ENCODE measurements around the gene HPS4.

Gene HPS4

GRCh38 chr22:26433805-26434204, 49.8 kb downstream of the HPS4 start:
- no peak overlapping the region for H3K4me3 ChIP-seq (ENCODE audit: low read depth, low read length)
- DNase-seq (ENCODE audit: low read depth) = no peak
- TF ChIP-seq, protein P1, sequence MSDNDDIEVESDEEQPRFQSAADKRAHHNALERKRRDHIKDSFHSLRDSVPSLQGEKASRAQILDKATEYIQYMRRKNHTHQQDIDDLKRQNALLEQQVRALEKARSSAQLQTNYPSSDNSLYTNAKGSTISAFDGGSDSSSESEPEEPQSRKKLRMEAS (IDR thresholded peaks at IDR 0.05; ENCODE audit: low read depth, low read length) = no peak
- TF ChIP-seq, protein P2, sequence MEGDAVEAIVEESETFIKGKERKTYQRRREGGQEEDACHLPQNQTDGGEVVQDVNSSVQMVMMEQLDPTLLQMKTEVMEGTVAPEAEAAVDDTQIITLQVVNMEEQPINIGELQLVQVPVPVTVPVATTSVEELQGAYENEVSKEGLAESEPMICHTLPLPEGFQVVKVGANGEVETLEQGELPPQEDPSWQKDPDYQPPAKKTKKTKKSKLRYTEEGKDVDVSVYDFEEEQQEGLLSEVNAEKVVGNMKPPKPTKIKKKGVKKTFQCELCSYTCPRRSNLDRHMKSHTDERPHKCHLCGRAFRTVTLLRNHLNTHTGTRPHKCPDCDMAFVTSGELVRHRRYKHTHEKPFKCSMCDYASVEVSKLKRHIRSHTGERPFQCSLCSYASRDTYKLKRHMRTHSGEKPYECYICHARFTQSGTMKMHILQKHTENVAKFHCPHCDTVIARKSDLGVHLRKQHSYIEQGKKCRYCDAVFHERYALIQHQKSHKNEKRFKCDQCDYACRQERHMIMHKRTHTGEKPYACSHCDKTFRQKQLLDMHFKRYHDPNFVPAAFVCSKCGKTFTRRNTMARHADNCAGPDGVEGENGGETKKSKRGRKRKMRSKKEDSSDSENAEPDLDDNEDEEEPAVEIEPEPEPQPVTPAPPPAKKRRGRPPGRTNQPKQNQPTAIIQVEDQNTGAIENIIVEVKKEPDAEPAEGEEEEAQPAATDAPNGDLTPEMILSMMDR (IDR thresholded peaks at IDR 0.05; ENCODE audit: low read depth, low read length) = no peak
- TF ChIP-seq MYC (IDR thresholded peaks at IDR 0.05; ENCODE audit: low read depth, low read length) (no peak), POLR2A (IDR thresholded peaks at IDR 0.05; ENCODE audit: extremely low read depth, insufficient read length) (no peak)

DNA sequence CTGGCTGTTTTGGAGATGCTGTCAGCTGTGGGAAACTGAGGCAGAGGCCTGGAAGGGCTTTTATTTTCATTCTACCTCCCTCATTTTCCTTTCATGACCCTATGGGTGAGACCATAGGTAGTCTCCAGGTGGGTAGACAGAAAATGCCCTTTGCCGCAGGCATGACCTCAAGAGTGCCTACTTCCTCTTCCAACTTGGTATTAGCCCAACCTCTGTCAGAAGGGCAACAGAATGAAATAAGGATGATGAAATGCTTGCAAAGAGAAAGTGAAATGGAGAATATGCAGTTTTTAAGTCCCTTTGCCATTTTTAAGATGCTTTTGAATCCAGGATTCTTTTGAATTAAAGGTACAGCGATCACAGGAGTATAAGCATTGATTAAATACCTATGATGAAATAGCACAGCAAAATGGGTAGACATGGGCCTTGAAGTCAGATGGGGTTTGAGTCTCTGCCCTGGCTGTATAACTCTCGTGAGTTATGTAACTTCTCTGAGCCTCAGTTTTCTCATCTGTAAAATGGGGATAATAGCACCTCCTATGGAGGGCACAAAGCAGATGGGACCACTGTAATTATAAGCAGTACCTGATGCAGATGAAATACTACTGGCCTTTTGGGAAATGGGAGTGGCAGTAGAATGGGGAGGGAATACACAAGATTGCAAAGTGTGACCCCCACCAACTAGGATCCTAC, 50.8 kb downstream of the HPS4 start:
- TF ChIP-seq MYC (IDR thresholded peaks at IDR 0.05; ENCODE audit: low read depth, low read length) = no peak
- TF ChIP-seq POLR2A (IDR thresholded peaks at IDR 0.05; ENCODE audit: extremely low read depth, insufficient read length) = no peak
- TF ChIP-seq, protein P1 (IDR thresholded peaks at IDR 0.05; ENCODE audit: low read depth, low read length) = no peak
- TF ChIP-seq, protein P2 (IDR thresholded peaks at IDR 0.05; ENCODE audit: low read depth, low read length) = no peak
- no peak overlapping the region for H3K4me3 ChIP-seq (ENCODE audit: low read depth, low read length)
- peak; percentile 78 for DNase-seq (ENCODE audit: low read depth)

GRCh38 chr22:26431261-26431995, 52.2 kb downstream of the HPS4 start:
- no peak for DNase-seq (ENCODE audit: low read depth)
- TF ChIP-seq, protein P2 (IDR thresholded peaks at IDR 0.05; ENCODE audit: low read depth, low read length) = no peak
- TF ChIP-seq, protein P1 (IDR thresholded peaks at IDR 0.05; ENCODE audit: low read depth, low read length) = no peak
- TF ChIP-seq POLR2A (IDR thresholded peaks at IDR 0.05; ENCODE audit: extremely low read depth, insufficient read length) (no peak), MYC (IDR thresholded peaks at IDR 0.05; ENCODE audit: low read depth, low read length) (no peak)
- H3K4me3 ChIP-seq (ENCODE audit: low read depth, low read length) = no peak overlapping the region

- H3K4me3 ChIP-seq (ENCODE audit: low read depth, low read length) = no peak overlapping the region
- TF ChIP-seq, protein P2 (IDR thresholded peaks at IDR 0.05; ENCODE audit: low read depth, low read length) = no peak
- TF ChIP-seq POLR2A (IDR thresholded peaks at IDR 0.05; ENCODE audit: extremely low read depth, insufficient read length) = no peak
- no peak for TF ChIP-seq MYC (IDR thresholded peaks at IDR 0.05; ENCODE audit: low read depth, low read length)
- TF ChIP-seq, protein P1 (IDR thresholded peaks at IDR 0.05; ENCODE audit: low read depth, low read length) = no peak
- DNase-seq (ENCODE audit: low read depth) = no peak
These were observed 53.0 kb downstream of the HPS4 start for GRCh38 chr22:26430600-26430999.

- no peak overlapping the region for H3K4me3 ChIP-seq (ENCODE audit: low read depth, low read length)
- DNase-seq (ENCODE audit: low read depth) = no peak
- TF ChIP-seq POLR2A (IDR thresholded peaks at IDR 0.05; ENCODE audit: extremely low read depth, insufficient read length) = no peak
- TF ChIP-seq, protein P1 (IDR thresholded peaks at IDR 0.05; ENCODE audit: low read depth, low read length) = no peak
- TF ChIP-seq MYC (IDR thresholded peaks at IDR 0.05; ENCODE audit: low read depth, low read length) = no peak
These were observed 53.9 kb downstream of the HPS4 start for GRCh38 chr22:26429458-26430286.

Data from NB4 (cell line).